GM13977 (cell line): Measurements from ENCODE around the gene GPR4.

Source experiments
- DNase-seq: peaks from one replicate; pipeline ENCODE4 v3.0.0; 2012; ENCODE audit warnings: low spot score
- in situ Hi-C: fragments of 300-500 bp; cut with MboI; formaldehyde crosslinking; loops from one replicate; pipeline ENCODE4 v1.12.0; 2022; ENCODE audit warnings: low sequenced_read_pairs, low pct_unique_long_range_greater_than_20kb, mixed read lengths, inconsistent platforms; ENCODE audit not compliant: unreplicated experiment
- TF ChIP-seq, protein P1 (sequence below): IDR thresholded peaks from 2 replicates; pipeline ENCODE4 v1.5.1; 2012; ENCODE audit warnings: mild to moderate bottlenecking, control low read depth; ENCODE audit not compliant: insufficient read depth; ENCODE audit errors: extremely low read depth, missing control alignments

Gene GPR4

DNA sequence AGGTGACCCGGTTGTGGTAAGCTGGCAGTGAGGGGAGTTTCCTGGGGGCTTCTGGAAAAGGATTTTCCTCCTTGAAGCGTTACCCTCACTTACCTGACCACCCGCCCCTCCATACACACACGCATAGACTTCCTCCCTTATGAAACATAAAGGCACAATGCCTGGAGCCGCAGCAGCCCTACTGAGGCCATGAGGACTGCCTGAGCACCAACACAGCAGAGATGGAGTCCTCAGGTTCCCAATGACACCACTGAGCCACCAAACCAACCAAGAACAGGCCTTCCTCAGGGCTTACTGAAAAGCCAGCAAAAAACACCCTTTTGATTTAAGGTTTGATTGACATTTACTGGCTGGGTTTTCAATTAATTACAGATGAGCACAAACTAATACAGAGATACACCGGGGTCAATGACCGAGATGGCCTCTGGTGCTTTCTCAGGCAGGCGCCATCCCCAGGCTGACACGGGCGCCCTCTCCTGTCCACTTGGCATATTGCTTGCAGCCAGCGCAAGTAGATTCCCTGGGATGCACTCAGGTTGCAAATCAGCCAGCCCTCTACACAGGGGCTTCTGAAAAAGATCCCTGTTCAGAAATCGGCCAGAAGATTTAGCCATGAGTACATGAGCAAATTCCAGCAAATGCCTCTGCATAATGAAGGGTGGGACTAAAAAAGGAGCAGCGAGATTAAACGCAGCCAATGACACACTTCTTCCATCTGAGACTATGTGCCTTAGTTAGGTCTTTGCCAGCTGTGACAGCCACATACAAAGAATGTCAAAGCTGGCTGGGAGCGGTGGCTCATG is 32.2 kb downstream of the GPR4 start:
- no peak for DNase-seq
- TF ChIP-seq, protein P1, sequence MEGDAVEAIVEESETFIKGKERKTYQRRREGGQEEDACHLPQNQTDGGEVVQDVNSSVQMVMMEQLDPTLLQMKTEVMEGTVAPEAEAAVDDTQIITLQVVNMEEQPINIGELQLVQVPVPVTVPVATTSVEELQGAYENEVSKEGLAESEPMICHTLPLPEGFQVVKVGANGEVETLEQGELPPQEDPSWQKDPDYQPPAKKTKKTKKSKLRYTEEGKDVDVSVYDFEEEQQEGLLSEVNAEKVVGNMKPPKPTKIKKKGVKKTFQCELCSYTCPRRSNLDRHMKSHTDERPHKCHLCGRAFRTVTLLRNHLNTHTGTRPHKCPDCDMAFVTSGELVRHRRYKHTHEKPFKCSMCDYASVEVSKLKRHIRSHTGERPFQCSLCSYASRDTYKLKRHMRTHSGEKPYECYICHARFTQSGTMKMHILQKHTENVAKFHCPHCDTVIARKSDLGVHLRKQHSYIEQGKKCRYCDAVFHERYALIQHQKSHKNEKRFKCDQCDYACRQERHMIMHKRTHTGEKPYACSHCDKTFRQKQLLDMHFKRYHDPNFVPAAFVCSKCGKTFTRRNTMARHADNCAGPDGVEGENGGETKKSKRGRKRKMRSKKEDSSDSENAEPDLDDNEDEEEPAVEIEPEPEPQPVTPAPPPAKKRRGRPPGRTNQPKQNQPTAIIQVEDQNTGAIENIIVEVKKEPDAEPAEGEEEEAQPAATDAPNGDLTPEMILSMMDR, result peak; percentile 79
- in situ Hi-C loops, result no loop called here

DNA sequence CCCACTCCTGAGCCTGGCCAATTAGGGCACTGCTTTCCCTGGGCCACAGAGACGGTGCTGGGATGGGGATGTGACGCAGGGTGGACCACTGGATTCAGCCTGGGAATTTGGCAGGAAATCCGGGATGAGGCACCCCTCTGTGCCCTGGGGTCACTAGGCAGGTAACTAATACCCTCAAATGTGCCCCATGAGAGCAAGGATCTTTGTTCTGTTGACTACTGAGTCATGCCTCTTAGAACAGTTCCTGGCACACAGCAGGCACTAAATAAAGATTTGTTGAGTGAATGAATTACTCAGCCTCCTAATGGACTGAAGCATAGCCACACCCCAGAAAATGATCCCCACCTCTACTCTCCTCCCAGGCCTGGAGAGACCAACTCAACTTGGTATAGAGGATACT is 33.3 kb downstream of the GPR4 start:
- DNase-seq, result no peak
- TF ChIP-seq, protein P1, result no peak
- in situ Hi-C loops, result no loop called here

- in situ Hi-C loops, result no loop called here
- no peak for DNase-seq
- TF ChIP-seq, protein P1, result no peak
These were observed 34.4 kb downstream of the GPR4 start for GRCh38 chr19:45567609-45568008.

DNA sequence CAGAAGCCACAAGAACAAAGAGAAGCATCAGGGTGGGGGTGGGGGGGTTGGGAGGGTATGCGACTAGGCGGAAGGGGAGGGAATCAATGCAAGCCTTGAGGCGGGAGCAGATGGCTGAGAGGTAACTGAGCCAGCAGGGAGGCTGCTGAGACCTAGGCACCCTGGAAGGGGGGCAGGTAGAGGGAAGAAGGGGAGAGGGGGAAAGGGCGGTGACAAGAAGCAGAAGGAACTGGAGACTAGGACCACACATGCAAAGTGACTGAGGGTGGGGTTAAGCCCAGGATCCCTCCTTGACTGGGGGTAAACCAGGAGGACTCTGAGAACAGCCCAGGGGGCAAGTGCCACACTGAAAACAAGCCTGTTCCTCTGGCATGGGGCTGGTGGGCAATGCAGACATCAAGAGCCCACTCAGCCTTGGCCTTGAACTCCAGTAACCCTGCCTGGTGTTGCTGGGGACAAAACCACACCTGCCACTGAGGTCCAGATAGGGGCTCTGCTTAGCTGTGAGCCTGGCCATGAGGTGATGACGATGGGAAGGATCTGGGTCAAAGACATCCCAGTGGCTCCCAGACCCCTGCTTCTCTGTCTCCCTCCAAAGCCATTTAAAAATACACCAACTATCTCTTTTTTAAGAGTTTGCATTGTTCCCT is 37.8 kb downstream of the GPR4 start:
- TF ChIP-seq, protein P1, result no peak
- in situ Hi-C loops, result no loop called here
- no peak for DNase-seq

DNA sequence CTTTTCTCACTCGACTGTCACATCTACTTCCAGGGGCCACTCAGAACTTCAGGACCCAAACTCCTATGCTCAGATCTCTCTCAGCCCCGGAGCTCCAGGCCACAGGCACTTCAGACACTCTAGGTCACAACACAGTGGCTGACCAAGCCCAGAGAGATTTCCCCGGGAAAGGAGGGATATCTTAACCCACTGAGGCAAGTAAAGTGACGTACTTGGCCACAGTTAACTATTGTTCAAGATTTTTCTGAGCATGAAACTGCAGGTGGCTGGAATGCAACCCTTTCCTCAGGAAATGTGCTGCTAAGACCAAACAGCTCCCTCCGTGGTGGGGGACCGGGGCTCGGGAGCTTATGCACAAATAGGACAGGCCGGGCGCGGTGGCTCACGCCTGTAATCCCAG is 41.3 kb downstream of the GPR4 start:
- in situ Hi-C loops, result no loop called here
- TF ChIP-seq, protein P1, result no peak
- no peak for DNase-seq

- in situ Hi-C loops, result no loop called here
- no peak for DNase-seq
- TF ChIP-seq, protein P1, result no peak
These were observed 42.0 kb downstream of the GPR4 start for GRCh38 chr19:45560038-45560437.
